Loucy (cell line): ENCODE results near the gene NPIPA5.
"Not testable (repeated sequence)": the region's sequence is repeated elsewhere in the genome, so short reads cannot be mapped to it uniquely, and the experiment has no call there.

Experiments used
- H2AFZ ChIP-seq: fragments of 200-600 bp; sonication (generic); 2 replicates; pipeline ENCODE4 v1.6.0; 2016; ENCODE audit warnings: antibody characterized with exemption, mild to moderate bottlenecking, low read length, moderate library complexity
- H3F3A ChIP-seq: fragments of 200-600 bp; 2 replicates; pipeline ENCODE4 v1.6.0; 2016; ENCODE audit warnings: antibody characterized with exemption, low read depth, mild to moderate bottlenecking
- H3K27me3 ChIP-seq: fragments of 200-600 bp; sonication (generic); 2 replicates; pipeline ENCODE4 v1.6.1; 2014; ENCODE audit warnings: low read length, mild to moderate bottlenecking; ENCODE audit not compliant: insufficient read depth, poor library complexity, severe bottlenecking
- H3K36me3 ChIP-seq: fragments of 200-600 bp; sonication (generic); 2 replicates; pipeline ENCODE4 v1.6.1; 2016; ENCODE audit warnings: low read length; ENCODE audit not compliant: insufficient read depth
- H3K4me1 ChIP-seq: fragments of 200-600 bp; sonication (generic); 2 replicates; pipeline ENCODE4 v1.5.1; 2014; ENCODE audit warnings: low read length, mild to moderate bottlenecking; ENCODE audit not compliant: insufficient read depth, poor library complexity, severe bottlenecking
- H3K4me2 ChIP-seq: fragments of 200-600 bp; sonication (generic); 2 replicates; pipeline ENCODE4 v1.6.0; 2014; ENCODE audit warnings: antibody characterized with exemption, low read length, low read depth, mild to moderate bottlenecking; ENCODE audit not compliant: poor library complexity, severe bottlenecking
- H3K4me3 ChIP-seq: fragments of 200-600 bp; sonication (generic); 2 replicates; pipeline ENCODE4 v1.5.1; 2014; ENCODE audit warnings: low read length, mild to moderate bottlenecking, mixed read lengths; ENCODE audit not compliant: poor library complexity, severe bottlenecking
- H3K79me2 ChIP-seq: fragments of 200-600 bp; sonication (generic); 2 replicates; pipeline ENCODE4 v1.6.1; 2014; ENCODE audit warnings: low read length; ENCODE audit not compliant: insufficient read depth
- H3K9ac ChIP-seq: fragments of 200-600 bp; sonication (generic); 2 replicates; pipeline ENCODE4 v1.6.0; 2014; ENCODE audit warnings: mild to moderate bottlenecking, low read depth, low read length, moderate library complexity; ENCODE audit not compliant: poor library complexity, severe bottlenecking
- H3K9me2 ChIP-seq: fragments of 200-600 bp; sonication (generic); replicated peaks from 2 replicates; pipeline ENCODE4 v1.6.1; 2016; ENCODE audit warnings: low read depth, low read length, mixed read lengths
- H3K9me3 ChIP-seq: fragments of 200-600 bp; sonication (generic); 2 replicates; pipeline ENCODE4 v1.6.1; 2014; ENCODE audit warnings: mild to moderate bottlenecking, antibody characterized with exemption, low read length, low read depth; ENCODE audit not compliant: insufficient read depth
- H4K20me1 ChIP-seq: fragments of 200-600 bp; sonication (generic); 2 replicates; pipeline ENCODE4 v1.6.0; 2014; ENCODE audit warnings: antibody characterized with exemption, low read length, mild to moderate bottlenecking; ENCODE audit not compliant: insufficient read depth, poor library complexity, severe bottlenecking
- CTCF ChIP-seq: fragments of 200-600 bp; sonication (generic); conservative IDR thresholded peaks from 2 replicates; pipeline ENCODE4 v1.5.1; 2014; ENCODE audit warnings: mild to moderate bottlenecking, antibody characterized with exemption, low read length
- EZH2phosphoT487 ChIP-seq: fragments of 200-600 bp; IDR thresholded peaks from 2 replicates; pipeline ENCODE4 v1.6.1; 2018; ENCODE audit warnings: antibody characterized with exemption, mild to moderate bottlenecking, moderate library complexity, borderline replicate concordance

The NPIPA5 gene

GRCh38 chr16:15422222-15422621 is 44.1 kb upstream of the NPIPA5 start:
- Histone ChIP-seq H3K4me1 (no peaks in the 10 kb centered on the region), H4K20me1 (no peaks in the 10 kb centered on the region), H3K4me3 (no peak overlapping the region), H3F3A (no peaks in the 10 kb centered on the region), H3K79me2 (no peaks in the 10 kb centered on the region), H3K9me3 (no peaks in the 10 kb centered on the region), H2AFZ (no peak overlapping the region), H3K4me2 (no peak overlapping the region), H3K27me3 (no peaks in the 10 kb centered on the region), H3K9ac (no peak overlapping the region), H3K36me3 (no peaks in the 10 kb centered on the region), H3K9me2 (no peaks in the 10 kb centered on the region)
- TF ChIP-seq CTCF, result no peak

- not testable (repeated sequence) for H3K4me3 ChIP-seq, H4K20me1 ChIP-seq, H3K4me1 ChIP-seq, H3K9ac ChIP-seq, H3K36me3 ChIP-seq, H3K4me2 ChIP-seq, H2AFZ ChIP-seq, H3K9me2 ChIP-seq, H3F3A ChIP-seq, H3K27me3 ChIP-seq, H3K79me2 ChIP-seq, H3K9me3 ChIP-seq
Measured at GRCh38 chr16:15421696-15422095, 43.6 kb upstream of the NPIPA5 start.

- H3F3A ChIP-seq, result no peaks in the 10 kb centered on the region
- H3K9me3 ChIP-seq, result no peaks in the 10 kb centered on the region
- no peaks in the 10 kb centered on the region for H4K20me1 ChIP-seq
- no peaks in the 10 kb centered on the region for H3K36me3 ChIP-seq
- no peak overlapping the region for H3K9ac ChIP-seq
- no peak overlapping the region for H2AFZ ChIP-seq
- no peak overlapping the region for H3K4me2 ChIP-seq
- no peak for TF ChIP-seq CTCF
- TF ChIP-seq EZH2phosphoT487, result no peak
- H3K4me3 ChIP-seq, result no peak overlapping the region
- H3K79me2 ChIP-seq, result no peaks in the 10 kb centered on the region
- no peaks in the 10 kb centered on the region for H3K9me2 ChIP-seq
- no peaks in the 10 kb centered on the region for H3K4me1 ChIP-seq
- H3K27me3 ChIP-seq, result no peaks in the 10 kb centered on the region
Measured at GRCh38 chr16:15418206-15418605, 40.1 kb upstream of the NPIPA5 start.

GRCh38 chr16:15417197-15417596 is 39.1 kb upstream of the NPIPA5 start:
- H3K9me3 ChIP-seq, result no peaks in the 10 kb centered on the region
- no peaks in the 10 kb centered on the region for H3F3A ChIP-seq
- H3K4me3 ChIP-seq, result no peak overlapping the region
- H3K4me1 ChIP-seq, result no peaks in the 10 kb centered on the region
- H3K36me3 ChIP-seq, result no peaks in the 10 kb centered on the region
- no peak overlapping the region for H2AFZ ChIP-seq
- H3K9me2 ChIP-seq, result no peaks in the 10 kb centered on the region
- TF ChIP-seq CTCF, result no peak
- no peak for TF ChIP-seq EZH2phosphoT487
- H3K4me2 ChIP-seq, result no peak overlapping the region
- H4K20me1 ChIP-seq, result no peaks in the 10 kb centered on the region
- H3K79me2 ChIP-seq, result no peaks in the 10 kb centered on the region
- H3K27me3 ChIP-seq, result no peaks in the 10 kb centered on the region
- H3K9ac ChIP-seq, result no peak overlapping the region
